AG04449 (cell line): ENCODE data around the gene LGALS3.
A peak's percentile ranks its signal among the peaks of the same experiment; 100 is the strongest.

Experiments
- CTCF ChIA-PET: fragments of 350-600 bp; formaldehyde crosslinking; extraction: SDS; loops from one replicate; lab custom pipeline; 2021; ENCODE audit warnings: antibody characterized with exemption; lab: Yijun Ruan, JAX
- POLR2A ChIA-PET: fragments of 400-600, 350-600 bp; formaldehyde crosslinking; extraction: SDS; loops from one replicate; lab custom pipeline; 2020; ENCODE audit warnings: antibody characterized with exemption, inconsistent platforms; lab: Yijun Ruan, JAX
- DNase-seq: peaks from one replicate; pipeline ENCODE4 v3.0.0-alpha.2; 2010; ENCODE audit warnings: low read depth, low spot score
- H3K4me3 ChIP-seq: 2 replicates; pipeline ENCODE4 v1.5.1; 2011; ENCODE audit warnings: low read depth, mild to moderate bottlenecking, control low read depth, low read length
- TF ChIP-seq, protein P1 (sequence below): IDR thresholded peaks from one replicate; pipeline ENCODE4 v1.5.1; 2011; ENCODE audit warnings: mild to moderate bottlenecking, moderate library complexity, low read length, control low read depth, inconsistent platforms; ENCODE audit not compliant: insufficient read depth; ENCODE audit errors: missing control alignments

The LGALS3 gene

GRCh38 chr14:55152052-55152753 lies 23.2 kb downstream of the LGALS3 start:
- CTCF ChIA-PET: interaction anchor here (0.8 to 2.4 kb wide), 6 partner anchors 8 to 68 kb away, joined by 3 to 24 read pairs (median 4); no protein-coding TSS in a partner anchor
- no peak overlapping the region for H3K4me3 ChIP-seq
- POLR2A ChIA-PET: no interaction called here
- TF ChIP-seq, protein P1, sequence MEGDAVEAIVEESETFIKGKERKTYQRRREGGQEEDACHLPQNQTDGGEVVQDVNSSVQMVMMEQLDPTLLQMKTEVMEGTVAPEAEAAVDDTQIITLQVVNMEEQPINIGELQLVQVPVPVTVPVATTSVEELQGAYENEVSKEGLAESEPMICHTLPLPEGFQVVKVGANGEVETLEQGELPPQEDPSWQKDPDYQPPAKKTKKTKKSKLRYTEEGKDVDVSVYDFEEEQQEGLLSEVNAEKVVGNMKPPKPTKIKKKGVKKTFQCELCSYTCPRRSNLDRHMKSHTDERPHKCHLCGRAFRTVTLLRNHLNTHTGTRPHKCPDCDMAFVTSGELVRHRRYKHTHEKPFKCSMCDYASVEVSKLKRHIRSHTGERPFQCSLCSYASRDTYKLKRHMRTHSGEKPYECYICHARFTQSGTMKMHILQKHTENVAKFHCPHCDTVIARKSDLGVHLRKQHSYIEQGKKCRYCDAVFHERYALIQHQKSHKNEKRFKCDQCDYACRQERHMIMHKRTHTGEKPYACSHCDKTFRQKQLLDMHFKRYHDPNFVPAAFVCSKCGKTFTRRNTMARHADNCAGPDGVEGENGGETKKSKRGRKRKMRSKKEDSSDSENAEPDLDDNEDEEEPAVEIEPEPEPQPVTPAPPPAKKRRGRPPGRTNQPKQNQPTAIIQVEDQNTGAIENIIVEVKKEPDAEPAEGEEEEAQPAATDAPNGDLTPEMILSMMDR: no peak
- no peak for DNase-seq

GRCh38 chr14:55153951-55154350 lies 24.9 kb downstream of the LGALS3 start:
- TF ChIP-seq, protein P1: no peak
- POLR2A ChIA-PET: no interaction called here
- no peak overlapping the region for H3K4me3 ChIP-seq
- CTCF ChIA-PET: interaction anchor here (1.4 to 2.1 kb wide), 2 partner anchors 62 to 103 kb away, joined by 4 to 5 read pairs; partner anchors contain the start of gene MAPK1IP1L
- no peak for DNase-seq

DNA sequence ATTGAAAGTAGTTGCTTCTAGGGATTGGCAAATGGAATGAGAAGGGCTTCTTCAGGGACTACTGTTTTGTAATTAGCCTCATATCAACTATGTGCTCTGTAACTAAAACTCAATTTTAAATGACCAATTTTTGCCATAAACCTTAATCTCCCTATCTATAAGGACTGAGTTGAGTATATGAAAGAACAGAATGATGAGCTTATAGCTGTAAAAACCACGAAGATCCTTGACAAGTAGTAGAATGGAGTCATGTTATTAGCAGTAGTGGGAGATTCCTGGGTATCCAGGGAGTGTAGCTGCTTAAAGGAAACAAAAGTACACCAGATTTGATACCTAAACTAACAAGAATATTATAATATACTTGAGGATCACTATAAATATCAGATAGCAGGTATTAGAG lies 28.0 kb downstream of the LGALS3 start:
- POLR2A ChIA-PET: interaction anchor here (1.0 kb wide), 1 partner anchor 106 kb away, joined by 3 read pairs; the partner anchor contains the start of gene MAPK1IP1L
- no peak overlapping the region for H3K4me3 ChIP-seq
- CTCF ChIA-PET: interaction anchor here (1.1 to 6.7 kb wide), 6 partner anchors 11 to 105 kb away, joined by 3 to 174 read pairs (median 3); partner anchors contain the start of gene MAPK1IP1L

DNA sequence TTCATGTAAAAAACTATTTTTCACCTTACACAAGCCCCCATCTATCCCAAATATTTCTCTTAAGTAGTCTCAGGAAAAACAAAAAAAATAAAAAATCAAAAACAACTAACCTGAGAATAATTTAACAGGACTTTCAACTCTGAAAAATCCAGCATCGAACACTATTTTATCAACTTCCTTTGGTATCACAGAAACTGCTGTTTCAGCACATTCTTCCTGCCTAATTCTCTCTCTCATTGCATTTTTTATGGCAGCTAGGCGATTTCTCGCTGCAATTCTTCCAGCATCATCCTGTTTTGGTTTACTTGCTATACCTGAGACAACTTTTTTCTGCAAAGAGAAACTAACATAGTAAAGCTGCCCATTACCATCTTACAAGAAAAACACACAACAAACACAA lies 29.4 kb downstream of the LGALS3 start:
- POLR2A ChIA-PET: no interaction called here
- TF ChIP-seq, protein P1: no peak
- H3K4me3 ChIP-seq: no peak overlapping the region
- DNase-seq: no peak
- CTCF ChIA-PET: interaction anchor here (0.8 to 6.7 kb wide), 6 partner anchors 21 to 146 kb away, joined by 3 to 174 read pairs (median 5); partner anchors contain the start of genes LGALS3 and MAPK1IP1L

More for the DNA sequence above, 28.0 kb downstream of the LGALS3 start:
- TF ChIP-seq, protein P1: no peak
- DNase-seq: no peak

DNA sequence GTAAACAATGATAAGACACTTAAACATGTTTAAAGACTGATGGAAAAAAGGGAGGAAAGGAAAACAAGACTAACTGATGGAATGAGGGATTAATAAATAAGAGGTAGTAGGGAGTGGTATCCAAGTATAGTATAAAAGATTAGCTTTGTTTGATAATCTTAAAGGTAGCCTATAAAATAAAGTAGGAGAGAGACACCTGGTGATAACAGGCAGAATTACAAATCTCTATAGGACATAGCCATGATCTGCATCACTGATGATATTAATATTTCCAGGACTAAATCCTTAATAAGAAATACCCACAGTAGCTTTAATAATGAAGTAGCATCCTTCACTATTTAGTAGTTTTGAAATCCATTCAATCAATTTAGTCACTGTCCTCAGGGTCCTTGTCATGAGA lies 31.9 kb downstream of the LGALS3 start:
- H3K4me3 ChIP-seq: no peak overlapping the region
- DNase-seq: no peak
- POLR2A ChIA-PET: no interaction called here
- CTCF ChIA-PET: interaction anchor here (0.5 to 6.7 kb wide), 37 partner anchors 9 to 305 kb away, joined by 3 to 174 read pairs (median 5); partner anchors contain the start of genes MAPK1IP1L, SOCS4 and WDHD1
- TF ChIP-seq, protein P1: peak; percentile 22

DNA sequence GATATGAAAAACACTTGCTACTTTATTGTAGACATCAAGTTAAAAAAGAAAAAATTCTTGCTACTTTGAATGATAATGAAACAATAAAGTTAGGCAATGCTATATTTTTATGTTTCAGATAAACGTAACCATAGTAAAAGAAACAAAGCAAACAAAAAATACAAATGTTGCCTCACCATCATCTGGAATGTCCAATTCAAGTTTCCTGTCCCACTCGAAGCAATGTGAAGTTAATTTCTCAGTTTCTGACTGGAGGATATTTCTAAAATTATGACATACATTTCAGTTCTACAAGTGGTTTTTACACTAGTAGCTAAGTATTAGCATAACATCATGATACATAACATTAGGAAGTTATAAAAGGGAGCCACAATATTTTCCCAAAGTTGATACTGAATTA lies 41.5 kb downstream of the LGALS3 start:
- H3K4me3 ChIP-seq: no peak overlapping the region
- POLR2A ChIA-PET: no interaction called here
- no peak for DNase-seq
- CTCF ChIA-PET: interaction anchor here (1.5 to 4.3 kb wide), 2 partner anchors 10 to 81 kb away, joined by 4 to 24 read pairs; no protein-coding TSS in a partner anchor
- TF ChIP-seq, protein P1: no peak
